GM12872 (cell line): ENCODE results near the gene TRPM2.

Experiments used
- TF ChIP-seq, protein P1 (sequence below): IDR thresholded peaks from 3 replicates; pipeline ENCODE4 v1.5.1; 2011; ENCODE audit warnings: low read depth, mild to moderate bottlenecking, low read length, moderate library complexity; ENCODE audit not compliant: insufficient read depth

TRPM2 gene

DNA sequence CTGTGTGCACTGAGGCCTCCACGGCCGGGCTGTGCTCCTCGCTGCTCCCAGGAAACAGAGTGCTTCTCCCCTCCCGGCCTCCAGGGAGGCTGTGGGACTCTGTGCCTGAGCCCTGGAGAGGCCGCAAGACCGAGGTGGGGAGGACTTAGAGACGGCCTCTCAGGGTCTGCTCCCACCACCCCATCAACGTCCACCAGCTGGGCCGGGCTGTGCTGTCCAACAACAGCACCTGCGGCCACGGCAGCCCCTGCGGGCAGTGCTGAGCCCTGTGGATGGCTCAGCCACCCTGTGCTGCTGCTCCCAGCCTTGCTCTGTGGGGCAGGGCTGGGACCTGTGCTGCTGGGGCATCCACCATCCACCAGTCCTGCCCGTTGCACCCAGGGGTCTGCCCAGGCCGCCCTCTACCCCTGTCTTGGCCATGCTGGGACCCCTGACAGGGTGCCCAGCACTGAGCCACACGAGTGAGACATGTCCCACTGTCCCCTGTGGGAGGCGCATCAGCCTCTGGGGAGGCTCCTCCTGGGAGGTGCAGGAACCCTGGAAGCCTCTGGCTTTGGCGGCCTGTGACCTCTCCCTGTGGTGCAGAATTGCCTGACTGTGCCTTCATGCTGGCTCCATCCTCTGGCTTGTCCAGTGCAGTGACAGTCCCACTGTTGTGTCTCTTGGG, 70.7 kb downstream of the TRPM2 start:
- TF ChIP-seq, protein P1, sequence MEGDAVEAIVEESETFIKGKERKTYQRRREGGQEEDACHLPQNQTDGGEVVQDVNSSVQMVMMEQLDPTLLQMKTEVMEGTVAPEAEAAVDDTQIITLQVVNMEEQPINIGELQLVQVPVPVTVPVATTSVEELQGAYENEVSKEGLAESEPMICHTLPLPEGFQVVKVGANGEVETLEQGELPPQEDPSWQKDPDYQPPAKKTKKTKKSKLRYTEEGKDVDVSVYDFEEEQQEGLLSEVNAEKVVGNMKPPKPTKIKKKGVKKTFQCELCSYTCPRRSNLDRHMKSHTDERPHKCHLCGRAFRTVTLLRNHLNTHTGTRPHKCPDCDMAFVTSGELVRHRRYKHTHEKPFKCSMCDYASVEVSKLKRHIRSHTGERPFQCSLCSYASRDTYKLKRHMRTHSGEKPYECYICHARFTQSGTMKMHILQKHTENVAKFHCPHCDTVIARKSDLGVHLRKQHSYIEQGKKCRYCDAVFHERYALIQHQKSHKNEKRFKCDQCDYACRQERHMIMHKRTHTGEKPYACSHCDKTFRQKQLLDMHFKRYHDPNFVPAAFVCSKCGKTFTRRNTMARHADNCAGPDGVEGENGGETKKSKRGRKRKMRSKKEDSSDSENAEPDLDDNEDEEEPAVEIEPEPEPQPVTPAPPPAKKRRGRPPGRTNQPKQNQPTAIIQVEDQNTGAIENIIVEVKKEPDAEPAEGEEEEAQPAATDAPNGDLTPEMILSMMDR = no peak

DNA sequence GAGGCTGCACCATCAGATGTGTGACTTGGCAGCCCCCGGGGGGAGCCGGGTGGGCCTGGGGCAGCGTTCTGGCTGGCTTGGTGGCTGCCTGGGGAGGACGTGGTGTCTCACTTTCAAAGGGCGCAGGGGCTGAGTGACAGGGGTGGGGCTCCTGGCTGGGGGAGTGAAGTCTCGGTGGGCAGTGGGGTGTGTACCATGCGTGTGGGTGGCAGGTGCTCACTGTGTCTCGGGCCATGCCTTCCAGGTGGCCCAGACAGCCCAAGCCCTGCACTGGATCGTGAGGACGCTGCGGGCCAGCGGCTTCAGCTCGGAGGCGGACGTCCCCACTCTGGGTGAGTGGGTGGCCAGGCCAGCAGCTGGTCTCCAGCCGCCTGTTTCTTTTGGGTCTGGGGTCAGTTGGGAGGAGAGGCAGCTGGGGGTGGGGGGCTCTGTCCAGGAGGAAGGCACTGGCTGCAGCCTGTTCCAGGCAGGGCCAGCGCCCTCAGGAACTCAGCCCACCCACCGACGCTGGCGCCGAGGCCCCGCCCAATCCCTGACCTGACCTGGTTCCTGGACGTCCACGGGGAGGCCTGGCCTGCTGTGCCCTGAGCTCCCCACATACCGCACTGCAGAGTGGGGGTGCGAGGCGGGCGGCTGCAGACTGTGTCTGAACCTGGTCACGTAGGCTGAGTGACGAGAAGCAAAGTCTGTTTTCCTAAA, 71.3 kb downstream of the TRPM2 start:
- TF ChIP-seq, protein P1 = no peak

DNA sequence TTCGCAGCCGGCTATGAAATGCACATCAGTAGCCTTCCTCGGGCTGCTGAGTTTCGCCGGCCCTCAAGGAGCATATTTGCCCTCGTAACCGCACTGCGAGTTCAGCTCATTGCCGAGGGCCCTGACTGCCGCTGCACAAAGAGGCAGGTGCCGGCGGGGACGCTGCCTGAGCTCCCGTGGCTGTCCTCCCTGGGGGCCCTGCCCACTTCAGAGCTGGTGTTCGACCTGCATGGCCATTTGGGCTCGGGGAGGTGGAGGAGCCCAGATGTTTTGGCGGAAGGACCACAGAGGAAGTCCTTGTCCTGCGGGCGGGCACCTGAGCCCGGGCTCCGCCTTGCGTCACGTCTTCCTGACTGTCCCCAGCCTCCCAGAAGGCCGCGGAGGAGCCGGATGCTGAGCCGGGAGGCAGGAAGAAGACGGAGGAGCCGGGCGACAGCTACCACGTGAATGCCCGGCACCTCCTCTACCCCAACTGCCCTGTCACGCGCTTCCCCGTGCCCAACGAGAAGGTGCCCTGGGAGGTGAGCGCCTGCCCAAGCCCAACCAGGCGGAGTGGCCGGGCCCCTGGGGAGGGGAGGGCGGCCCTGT, 72.0 kb downstream of the TRPM2 start:
- TF ChIP-seq, protein P1 = no peak

DNA sequence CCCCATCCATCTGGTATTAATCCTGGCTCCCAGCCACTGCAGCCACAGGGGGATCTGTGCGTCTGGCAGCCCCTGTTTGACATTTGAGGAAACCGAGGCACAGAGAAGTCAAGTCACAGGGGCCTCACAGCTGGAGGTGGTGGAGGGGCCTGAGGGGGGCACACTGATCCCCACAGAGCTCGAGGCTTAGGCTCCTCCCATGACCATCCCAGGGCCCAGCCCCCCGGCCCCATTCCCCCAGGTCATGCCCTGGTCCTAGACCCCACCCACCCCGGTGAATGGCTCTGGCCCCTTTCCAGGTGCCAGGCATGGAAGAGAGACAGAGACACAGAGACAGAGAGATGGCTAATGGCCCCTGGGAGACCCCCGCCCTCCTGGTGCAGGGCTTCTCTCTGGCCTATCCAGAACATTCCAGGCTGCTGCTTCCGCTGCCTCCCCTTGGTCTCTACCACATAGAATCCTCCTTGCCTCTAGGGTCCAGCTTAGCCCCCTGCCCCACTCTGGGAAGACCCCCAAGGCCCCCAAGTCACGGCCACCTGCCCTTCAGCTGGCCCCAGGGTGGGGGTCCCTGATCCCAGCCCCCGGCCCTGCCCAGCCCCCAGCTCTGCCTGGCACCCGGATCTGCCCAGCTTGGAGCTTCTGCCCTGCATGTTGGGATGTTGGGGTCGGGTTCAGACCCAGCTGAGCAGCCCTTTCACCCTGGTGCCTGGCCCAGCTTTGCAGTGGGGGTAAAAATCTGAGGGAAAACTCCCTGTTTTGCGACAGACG, 72.7 kb downstream of the TRPM2 start:
- TF ChIP-seq, protein P1 = no peak

DNA sequence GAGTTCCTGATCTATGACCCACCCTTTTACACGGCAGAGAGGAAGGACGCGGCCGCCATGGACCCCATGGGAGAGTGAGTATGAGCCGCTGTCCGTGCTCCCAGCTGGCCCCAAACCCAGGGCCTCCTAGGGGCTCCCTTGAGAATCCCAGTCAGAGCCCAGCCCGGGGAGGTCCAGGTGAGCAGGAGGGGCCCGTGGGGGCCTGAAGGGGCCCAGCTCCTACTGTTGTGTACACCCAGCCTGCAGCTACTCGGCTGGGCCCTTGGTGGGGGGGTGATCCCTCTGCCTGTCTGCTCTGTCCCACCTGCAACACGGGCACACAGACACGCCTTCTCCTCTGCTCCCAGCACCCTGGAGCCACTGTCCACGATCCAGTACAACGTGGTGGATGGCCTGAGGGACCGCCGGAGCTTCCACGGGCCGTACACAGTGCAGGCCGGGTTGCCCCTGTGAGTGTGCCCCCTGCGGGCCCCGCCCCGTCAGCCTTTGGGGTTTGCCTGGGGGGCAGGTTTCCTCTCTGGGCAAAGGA, 73.3 kb downstream of the TRPM2 start:
- TF ChIP-seq, protein P1 = no peak

DNA sequence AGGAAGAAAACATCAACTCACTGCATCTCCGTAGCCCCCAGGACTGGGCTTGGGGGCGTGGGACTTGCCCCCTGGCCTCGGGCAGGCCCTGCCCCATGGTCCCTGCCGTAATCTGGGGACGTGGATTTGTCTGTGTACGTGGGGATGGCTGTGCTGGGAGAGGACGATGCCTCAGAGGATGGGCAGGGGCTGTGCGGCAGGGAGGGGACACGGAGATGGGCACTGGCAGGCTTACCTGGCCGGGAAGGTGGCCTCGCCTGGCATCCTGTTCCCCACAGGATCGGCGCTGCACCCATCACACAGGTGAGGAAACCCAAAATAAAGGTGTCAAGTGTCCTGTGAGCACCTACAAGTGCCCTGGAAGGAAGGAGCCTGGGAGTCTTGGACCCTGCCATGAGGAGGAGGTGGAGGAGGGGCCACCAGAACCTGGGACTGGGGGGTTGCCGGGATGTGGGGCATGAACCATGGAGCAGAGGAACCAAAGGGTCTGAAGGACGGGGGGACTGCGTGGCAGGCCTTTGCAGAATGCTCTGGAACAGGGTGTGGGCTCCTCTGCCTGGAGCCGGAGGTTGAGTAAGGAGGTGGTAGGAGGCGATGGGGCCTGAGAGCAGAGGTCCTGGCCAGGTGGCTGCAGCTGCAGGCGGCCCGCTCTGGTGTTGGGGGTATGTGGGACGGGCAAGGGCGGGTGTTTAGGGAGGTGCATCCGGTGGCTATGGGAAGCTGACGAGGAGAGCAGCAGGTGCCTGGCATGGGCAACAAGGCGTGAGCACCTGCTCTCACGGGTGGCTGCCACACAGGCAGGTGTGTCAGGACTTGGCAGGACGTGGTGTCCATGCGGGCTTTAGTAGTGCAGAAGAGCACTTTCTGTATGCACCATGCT, 74.1 kb downstream of the TRPM2 start:
- TF ChIP-seq, protein P1 = no peak
